Measurements from ENCODE around the gene AMBRA1.

AMBRA1 gene

DNA sequence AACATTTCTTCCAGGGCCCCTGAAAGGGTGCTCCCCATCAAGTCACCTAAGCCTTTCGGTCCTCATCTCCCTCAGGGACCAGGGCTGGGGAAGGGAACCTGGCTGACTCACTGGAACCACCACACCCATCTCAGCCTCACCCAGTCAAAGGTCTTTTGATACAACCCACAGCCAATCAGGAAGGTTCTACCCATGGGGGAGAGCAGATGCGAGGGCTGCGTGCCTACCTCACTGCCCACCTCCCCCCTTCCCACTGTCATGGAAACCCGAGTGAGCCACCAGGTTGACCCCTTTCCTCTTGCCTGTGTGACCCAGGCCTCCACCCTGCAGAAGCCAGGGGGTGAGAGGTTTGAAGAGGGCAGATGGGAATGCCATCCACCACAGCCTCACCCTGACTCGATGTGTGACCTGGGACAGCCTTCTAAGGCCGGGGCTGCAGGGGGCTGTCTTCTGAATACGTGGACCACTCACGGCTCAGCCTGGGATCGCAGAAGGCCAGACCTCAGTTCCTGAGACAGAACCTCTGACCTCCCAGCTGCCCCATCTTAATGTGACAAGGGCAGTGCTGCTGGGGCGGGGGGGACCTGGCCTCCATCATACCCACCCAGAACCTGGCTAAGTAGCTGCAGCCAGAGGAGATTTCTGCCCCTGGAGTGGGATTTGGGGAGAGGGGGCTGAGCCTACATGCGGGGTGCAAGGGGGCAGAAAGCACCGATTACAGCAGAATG is 209.7 kb downstream of the AMBRA1 start:
- TF ChIP-seq, protein P1, sequence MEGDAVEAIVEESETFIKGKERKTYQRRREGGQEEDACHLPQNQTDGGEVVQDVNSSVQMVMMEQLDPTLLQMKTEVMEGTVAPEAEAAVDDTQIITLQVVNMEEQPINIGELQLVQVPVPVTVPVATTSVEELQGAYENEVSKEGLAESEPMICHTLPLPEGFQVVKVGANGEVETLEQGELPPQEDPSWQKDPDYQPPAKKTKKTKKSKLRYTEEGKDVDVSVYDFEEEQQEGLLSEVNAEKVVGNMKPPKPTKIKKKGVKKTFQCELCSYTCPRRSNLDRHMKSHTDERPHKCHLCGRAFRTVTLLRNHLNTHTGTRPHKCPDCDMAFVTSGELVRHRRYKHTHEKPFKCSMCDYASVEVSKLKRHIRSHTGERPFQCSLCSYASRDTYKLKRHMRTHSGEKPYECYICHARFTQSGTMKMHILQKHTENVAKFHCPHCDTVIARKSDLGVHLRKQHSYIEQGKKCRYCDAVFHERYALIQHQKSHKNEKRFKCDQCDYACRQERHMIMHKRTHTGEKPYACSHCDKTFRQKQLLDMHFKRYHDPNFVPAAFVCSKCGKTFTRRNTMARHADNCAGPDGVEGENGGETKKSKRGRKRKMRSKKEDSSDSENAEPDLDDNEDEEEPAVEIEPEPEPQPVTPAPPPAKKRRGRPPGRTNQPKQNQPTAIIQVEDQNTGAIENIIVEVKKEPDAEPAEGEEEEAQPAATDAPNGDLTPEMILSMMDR (conservative IDR thresholded peaks at IDR 0.05), result no peak
- H3K27ac ChIP-seq, result no peak overlapping the region

- TF ChIP-seq, protein P1 (conservative IDR thresholded peaks at IDR 0.05), result 0 out of 2 replicates have a peak, but pooled peaks have one; percentile 17
- no peak overlapping the region for H3K27ac ChIP-seq
Measured at GRCh38 chr11:46383404-46383758, 210.4 kb downstream of the AMBRA1 start.

DNA sequence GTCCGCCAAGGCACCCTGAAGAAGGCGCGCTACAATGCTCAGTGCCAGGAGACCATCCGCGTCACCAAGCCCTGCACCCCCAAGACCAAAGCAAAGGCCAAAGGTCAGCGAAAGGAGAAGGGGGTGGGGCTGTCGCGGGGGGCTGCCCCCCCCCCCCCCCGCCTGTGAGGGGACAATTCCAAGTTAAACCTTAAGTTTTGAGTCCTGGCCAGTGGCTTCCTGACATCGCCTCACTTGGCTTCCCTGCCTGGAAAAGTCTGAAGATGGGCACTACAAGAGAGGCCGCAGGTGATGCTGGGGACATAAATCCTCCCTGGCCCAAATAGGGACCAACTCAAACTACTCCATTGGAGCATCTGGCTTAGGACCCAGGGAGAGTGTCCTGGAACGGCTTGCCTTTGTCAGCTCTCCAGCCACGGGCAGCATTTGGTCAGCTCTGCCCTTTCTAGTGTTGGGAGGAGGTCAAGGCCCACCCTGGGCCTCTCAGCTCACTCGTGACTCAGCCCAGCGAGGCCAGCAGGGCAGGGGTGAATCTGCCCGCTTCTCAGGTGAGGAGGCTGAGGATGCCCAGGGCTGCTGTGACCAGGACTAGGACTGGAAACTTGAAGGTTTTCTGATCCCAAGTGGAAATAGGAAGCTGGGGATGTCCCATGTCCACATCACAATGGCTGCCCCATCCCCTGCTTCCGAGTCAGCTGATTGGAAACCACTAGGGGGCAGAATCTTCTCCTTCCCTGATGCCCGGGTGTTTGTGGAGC is 211.0 kb downstream of the AMBRA1 start:
- H3K27ac ChIP-seq, result peak overlapping the region; percentile 92
- TF ChIP-seq, protein P1 (conservative IDR thresholded peaks at IDR 0.05), result peak; percentile 56

GRCh38 chr11:46381819-46382645 is 211.8 kb downstream of the AMBRA1 start:
- H3K27ac ChIP-seq, result peak overlapping the region; percentile 92

GRCh38 chr11:46381048-46381818 is 212.6 kb downstream of the AMBRA1 start, which contains the start of gene MDK:
Gene MDK, plus strand, starts transcription at chr11:46381669. Its CDS starts 389 bp downstream, at chr11:46382058.
- H3K27ac ChIP-seq, result peak within 1 kb of the TSS; percentile 92
- TF ChIP-seq, protein P1 (conservative IDR thresholded peaks at IDR 0.05), result no peak

More at GRCh38 chr11:46381819-46382645, 211.8 kb downstream of the AMBRA1 start:
- TF ChIP-seq, protein P1 (conservative IDR thresholded peaks at IDR 0.05), result no peak

DNA sequence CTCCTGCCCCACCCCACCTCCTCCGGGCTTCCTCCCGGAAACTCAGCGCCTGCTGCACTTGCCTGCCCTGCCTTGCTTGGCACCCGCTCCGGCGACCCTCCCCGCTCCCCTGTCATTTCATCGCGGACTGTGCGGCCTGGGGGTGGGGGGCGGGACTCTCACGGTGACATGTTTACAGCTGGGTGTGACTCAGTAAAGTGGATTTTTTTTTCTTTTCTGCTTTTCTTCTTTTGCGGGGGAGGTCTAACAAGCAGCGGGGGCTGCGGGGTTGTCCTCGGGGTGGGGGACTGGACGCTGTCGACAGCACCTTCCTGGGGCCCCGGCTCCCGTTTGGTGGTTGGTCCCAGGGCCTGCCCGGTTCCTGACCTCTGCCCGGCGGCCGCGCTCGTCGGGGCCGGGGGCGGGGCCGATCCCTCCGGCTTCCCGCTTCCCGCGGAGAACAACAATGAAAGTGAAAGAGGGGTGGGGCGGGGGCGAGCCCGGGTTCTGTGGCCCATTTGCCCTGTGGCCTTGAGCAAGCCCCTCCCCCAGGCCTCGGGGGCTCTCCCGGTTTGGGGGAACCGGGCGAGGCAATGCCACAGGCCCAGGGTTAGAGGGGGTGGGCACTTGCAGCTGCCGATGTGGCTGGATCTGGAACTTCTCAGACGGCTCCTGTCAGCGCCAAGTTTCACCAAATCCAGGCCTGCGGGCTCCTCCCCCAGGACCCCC is 213.3 kb downstream of the AMBRA1 start:
- peak overlapping the region; percentile 92 for H3K27ac ChIP-seq
- TF ChIP-seq, protein P1 (conservative IDR thresholded peaks at IDR 0.05), result no peak

DNA sequence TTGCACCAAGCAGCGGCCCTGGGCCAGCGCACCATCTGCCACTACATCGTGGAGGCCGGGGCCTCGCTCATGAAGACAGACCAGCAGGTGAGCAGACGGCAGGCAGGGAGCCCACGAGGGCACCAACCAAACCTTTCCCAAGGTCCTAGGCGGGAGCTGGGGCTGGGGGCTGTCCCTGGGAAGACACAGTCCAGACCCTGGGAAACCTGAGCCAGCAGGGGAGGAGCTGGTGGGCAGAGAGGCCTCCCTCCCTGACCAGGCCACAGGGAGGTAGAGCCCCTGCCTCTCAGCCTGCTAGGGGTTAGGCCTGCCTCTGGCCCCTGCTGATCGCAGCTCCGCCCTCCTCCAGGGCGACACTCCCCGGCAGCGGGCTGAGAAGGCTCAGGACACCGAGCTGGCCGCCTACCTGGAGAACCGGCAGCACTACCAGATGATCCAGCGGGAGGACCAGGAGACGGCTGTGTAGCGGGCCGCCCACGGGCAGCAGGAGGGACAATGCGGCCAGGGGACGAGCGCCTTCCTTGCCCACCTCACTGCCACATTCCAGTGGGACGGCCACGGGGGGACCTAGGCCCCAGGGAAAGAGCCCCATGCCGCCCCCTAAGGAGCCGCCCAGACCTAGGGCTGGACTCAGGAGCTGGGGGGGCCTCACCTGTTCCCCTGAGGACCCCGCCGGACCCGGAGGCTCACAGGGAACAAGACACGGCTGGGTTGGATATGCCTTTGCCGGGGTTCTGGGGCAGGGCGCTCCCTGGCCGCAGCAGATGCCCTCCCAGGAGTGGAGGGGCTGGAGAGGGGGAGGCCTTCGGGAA is 214.1 kb downstream of the AMBRA1 start:
- H3K27ac ChIP-seq, result peak overlapping the region; percentile 92

Data from VCaP (cell line).